ENCODE data around the gene HAUS7.

The HAUS7 gene

GRCh38 chrX:153455571-153455970 is 14.8 kb downstream of the HAUS7 start:
- DNase-seq (ENCODE audit: low spot score): no peak

GRCh38 chrX:153454901-153455550 is 15.3 kb downstream of the HAUS7 start:
- no peak for DNase-seq (ENCODE audit: low spot score)

DNA sequence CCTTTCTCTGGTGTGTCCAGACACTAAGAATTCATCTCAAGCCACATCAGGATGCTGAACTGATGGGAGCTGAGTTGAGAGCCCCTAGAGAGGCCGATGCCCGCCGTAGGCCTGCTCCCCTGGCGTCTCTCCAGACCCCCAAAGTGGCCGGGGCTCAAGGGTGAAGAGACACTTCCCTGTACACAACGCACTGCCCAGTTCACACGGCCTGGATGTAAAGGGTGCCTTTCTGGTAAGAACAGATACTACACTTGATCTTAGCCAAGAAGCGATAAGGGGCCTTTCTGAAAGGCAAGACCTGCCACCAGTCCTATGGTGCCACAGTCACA is 19.5 kb downstream of the HAUS7 start:
- no peak for DNase-seq (ENCODE audit: low spot score)

- no peak for DNase-seq (ENCODE audit: low spot score)
Measured at GRCh38 chrX:153450114-153450948, 20.0 kb downstream of the HAUS7 start.

DNA sequence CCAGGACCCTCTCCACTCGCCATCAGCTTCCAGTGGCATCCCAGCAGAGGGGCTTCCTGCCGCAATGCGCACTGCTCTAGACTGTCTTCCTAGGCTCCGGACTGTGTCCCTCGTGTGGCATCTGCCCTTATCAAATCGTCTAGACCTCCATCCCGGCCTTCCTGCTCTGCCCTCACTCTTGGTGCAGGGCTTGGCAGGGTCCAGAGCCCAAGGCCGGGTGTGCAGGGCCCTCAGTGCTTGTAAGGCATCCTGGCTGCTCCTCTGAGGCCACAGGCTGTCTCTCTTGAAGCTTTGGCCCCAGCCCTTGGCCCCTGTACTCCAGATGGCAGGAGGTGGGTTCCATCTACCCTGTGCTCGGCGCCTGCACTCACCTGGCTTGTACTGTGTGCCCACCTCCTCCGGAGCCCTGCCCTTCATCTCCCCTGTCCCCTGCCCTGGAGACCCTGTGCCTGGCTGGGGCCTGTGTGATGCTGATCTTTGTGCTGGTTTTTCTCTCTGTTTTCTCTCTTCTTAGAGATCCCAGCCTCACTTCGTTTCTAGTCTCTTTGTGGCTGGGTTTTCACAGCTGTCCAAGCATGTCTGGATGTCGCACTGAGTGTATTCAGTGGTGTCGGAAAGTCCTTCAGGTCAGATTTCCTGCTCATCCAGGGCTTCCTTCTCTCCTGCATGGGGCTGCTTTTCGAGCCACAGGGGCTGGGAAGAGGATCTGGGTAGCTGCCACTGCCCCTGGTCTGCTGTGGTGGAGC is 20.8 kb downstream of the HAUS7 start:
- no peak for DNase-seq (ENCODE audit: low spot score)

DNA sequence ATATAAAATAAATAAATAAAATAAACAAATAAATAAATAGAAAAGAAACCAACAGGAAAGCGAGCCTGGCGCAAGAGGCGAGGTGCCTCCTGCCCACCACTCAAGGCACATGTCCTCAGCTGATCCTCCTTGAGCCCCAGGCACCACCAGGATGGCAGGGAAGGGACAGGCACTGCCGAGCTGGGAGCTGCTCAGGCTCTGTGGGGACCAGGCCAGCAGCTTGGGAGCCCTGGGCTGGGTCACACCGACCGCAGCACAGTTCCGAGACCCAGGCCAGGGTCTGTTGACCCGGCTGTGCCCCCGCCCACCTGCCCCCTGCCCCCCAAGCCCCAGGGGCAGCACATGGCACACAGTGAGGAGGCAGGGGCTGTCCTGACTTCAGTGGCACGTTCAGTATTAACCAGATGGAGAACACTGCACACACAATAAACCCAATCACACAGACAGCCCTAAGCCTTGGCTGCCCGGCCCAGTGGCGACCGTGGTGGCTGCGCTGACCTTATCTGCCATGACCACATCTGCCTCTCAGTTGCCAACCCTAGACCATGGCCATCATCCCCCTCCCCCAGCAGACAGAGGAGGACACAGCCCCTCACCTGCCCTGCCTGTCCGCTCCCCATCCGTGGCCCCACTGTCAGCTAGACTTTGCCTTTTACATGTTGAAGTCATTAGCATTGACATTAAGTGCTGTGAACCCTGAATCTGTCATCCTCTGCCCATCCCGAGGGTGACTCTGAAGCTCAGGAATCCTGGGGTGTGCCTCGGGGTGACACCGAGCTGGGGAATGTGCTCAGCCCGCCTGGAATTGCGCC is 21.6 kb downstream of the HAUS7 start:
- no peak for DNase-seq (ENCODE audit: low spot score)

- DNase-seq (ENCODE audit: low spot score): no peak
Measured at GRCh38 chrX:153447581-153447960, 22.8 kb downstream of the HAUS7 start.

GRCh38 chrX:153446950-153447580 is 23.3 kb downstream of the HAUS7 start:
- no peak for DNase-seq (ENCODE audit: low spot score)

DNA sequence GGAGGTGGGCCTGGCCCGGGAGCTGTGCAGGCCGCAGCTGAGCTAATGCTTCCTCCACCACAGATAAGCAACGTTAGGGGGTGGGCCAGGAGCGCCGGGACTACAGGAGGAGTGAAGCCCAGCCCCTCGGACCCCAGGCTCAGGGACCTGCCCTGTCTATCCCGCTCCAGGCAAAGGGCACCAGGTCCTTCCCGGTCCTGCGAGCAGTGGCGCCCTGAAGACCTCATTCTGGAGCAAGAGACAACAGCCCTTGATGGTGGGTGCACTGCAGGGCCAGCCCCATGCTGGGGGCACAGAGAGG is 23.8 kb downstream of the HAUS7 start:
- no peak for DNase-seq (ENCODE audit: low spot score)

DNA sequence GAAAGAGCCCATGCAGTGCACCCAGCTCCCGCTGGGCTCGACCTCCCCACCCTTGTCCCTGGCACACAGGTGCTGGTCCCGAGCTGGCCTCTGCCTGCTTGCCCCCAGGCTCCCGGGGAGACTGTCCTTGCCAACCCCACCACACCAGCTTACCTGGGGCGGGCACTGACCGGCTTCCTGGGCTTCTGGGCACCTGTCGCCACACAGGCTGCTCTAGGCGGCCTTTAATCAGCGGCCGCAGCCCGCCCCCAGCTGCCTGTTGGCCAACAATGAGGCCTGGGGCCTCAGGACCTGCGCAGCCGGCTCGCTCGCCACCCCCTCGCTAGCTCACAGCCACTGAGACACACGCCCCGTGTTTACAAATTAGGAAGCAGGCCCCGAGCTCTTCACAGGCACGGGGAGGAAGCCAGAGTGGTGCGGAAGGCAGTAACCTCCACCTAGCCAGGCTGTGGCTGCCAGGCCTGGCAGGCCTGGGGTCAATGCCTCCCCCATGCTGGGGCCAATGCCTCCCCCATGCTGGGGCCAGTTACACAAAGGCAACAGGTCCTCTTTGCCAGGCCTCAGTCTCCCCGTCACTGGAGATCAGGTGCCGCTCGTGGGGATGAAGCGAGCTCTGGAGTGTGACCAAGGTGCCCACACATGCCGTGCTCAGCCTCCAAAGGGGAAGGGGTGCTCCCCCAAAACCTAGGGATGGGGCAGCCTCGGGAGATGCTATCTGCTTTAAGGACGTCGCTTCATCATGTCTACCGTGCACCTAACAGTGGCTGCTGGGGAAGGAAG is 24.3 kb downstream of the HAUS7 start, which contains the start of gene TREX2:
Gene TREX2 (minus strand): TSS at position 201 of the 780 bp plus-strand sequence. CDS start 626 bp downstream, outside the sequence.
- no peak for DNase-seq (ENCODE audit: low spot score)

- no peak for DNase-seq (ENCODE audit: low spot score)
Measured at GRCh38 chrX:153445106-153445855, 25.1 kb downstream of the HAUS7 start.

GRCh38 chrX:153444333-153445011 is 25.9 kb downstream of the HAUS7 start:
- no peak for DNase-seq (ENCODE audit: low spot score)

- DNase-seq (ENCODE audit: low spot score): no peak
Measured at GRCh38 chrX:153443476-153444332, 26.7 kb downstream of the HAUS7 start.

DNA sequence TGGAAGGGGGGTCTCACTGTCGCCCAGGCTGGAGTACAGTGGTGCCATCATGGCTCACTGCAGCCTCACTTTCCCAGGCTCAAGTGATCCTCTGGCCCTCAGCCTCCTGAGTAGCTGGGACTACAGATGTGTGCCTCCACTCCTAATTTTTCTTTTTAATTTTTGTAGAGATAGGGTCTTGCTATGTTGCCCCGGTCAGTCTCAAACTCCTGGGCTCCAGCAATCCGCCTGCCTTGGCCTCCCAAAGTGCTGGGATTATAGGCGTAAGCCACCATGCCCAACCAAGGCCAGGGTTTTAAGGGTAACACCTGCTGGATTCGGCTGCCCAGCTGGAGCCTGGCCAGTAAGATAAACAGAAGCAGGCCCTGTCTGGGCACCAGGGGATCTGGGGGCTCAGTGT is 27.9 kb downstream of the HAUS7 start:
- no peak for DNase-seq (ENCODE audit: low spot score)

GRCh38 chrX:153441981-153442380 is 28.4 kb downstream of the HAUS7 start:
- DNase-seq (ENCODE audit: low spot score): no peak

DNA sequence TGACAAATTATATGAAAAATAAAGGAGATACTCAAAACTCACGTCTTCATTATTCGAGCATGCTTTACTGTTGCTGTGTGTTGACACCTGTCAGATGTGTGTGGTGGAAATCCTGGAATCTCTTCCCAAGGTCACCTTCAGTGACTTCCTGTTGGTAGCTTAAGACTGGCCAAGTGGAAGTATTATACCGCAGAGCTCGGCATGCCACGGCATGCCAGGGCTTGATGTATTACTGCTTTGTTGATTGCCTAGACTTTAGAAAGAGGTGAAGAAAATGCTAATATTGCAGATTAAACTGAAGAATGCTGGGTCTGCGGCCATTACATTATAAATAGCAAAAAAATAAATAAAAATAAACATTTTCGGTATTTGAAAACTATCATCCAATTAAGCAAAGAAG is 29.1 kb downstream of the HAUS7 start:
- DNase-seq (ENCODE audit: low spot score): no peak

DNA sequence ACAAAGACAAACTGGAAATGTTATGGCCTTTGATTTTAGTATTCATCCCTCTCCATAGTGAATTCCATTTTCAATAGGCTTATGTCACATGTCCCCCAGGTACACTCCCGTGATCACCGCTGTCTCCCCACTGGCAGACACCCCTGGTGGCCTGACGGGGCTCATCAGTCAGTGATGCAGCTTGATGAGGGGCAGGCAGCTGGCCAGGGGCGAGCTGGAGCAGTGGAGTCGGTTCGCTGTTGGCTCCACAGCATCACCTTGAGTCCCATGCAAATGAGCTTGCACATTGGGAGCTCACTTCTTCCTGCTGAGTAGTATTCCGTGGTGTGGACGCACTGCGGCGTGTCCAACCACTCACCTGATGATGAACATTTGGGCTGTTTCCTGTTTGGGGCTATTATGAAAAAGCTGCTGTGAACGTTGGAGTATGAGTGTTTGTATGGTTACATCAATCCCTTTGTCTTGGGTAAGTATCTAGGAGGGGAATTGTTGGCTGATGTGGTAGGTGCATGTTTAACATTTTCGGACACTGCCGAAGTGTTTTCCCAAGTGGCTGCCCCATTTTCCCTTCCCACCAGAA is 29.7 kb downstream of the HAUS7 start:
- DNase-seq (ENCODE audit: low spot score): no peak

DNA sequence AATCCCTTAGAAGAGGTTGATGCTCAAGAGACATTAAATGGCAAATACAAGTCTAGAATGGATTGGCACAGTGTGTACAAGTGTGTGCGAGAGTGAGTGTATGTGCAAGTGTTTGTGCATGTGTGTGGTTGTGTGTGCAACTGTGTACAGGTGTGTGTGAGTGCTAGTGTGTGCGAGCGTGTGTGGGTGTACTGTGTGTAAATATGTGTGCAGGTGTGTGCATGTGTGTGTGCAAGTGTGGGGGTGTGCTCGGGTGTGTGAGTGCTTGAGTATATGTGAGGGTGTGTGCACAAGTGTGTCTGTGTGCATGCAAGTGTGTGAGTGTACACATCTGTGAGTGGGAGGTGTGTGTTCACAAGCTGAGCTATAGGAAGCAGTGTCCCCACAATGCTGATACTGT is 30.4 kb downstream of the HAUS7 start:
- DNase-seq (ENCODE audit: low spot score): no peak

All from AG08396 (cell line).